ENCODE results near the gene SSBP3. TPM values are rescaled to one million over a fixed set of nuclear protein-coding genes. Genes with fewer than 3 reads are reported as not detected.

Gene SSBP3
- total and polyA plus RNA-seq, 2 donors from 2014 or later: 33.3 to 49.6 TPM

DNA sequence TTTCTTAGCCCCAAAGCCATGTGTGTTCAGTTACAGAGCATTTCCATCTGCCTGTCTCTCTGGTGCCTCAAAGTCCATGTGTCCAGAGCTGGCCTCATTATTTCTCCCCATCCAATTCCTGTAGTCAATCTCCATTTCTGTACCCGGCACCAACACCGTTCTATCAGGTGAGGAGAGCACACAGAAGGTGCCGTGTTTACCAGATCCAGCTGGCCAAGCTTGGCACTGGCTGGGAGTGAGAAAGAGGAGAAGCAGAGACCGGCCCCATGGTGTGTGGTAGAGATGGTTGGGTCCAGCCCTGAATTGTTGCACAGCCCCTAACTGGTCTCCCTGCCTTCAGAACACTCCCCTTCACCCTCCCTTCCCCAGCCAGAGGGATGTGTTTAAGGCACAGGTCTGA, 7.5 kb upstream of the SSBP3 start:
- H3K4me3 ChIP-seq (ENCODE audit: low read length in 3 of 3): no peak overlapping the region
- no peak for TF ChIP-seq CTCF (IDR thresholded peaks at IDR 0.05; ENCODE audit: borderline replicate concordance, extremely low read depth, insufficient read depth)
- H3K27me3 ChIP-seq (ENCODE audit: control insufficient read depth, insufficient read depth, low read length): no peaks in the 10 kb centered on the region
- H3K9me3 ChIP-seq (ENCODE audit: control insufficient read depth in 2 of 3, insufficient read depth in 1 of 3, low read length in 3 of 3): no peaks in the 10 kb centered on the region
- DNase-seq: no peak
- intact Hi-C loops (cut with DNase I): no loop called here
- peaks cover 0 to 13% (median 3%) of the 10 kb centered on the region in 3 donors for H3K4me1 ChIP-seq (ENCODE audit: control insufficient read depth in 2 of 3, insufficient read depth in 2 of 3, low read depth in 1 of 3, low read length in 3 of 3)
- H3K27ac ChIP-seq (ENCODE audit: low read depth in 2 of 2, low read length in 2 of 2): peak overlapping the region in 1 of 2 donors; percentile 49
- no peak for FAIRE-seq
- H3K36me3 ChIP-seq (ENCODE audit: control insufficient read depth in 2 of 3, insufficient read depth in 3 of 3, low read length in 3 of 3): no peaks in the 10 kb centered on the region
- no peak overlapping the region for H3K9ac ChIP-seq (ENCODE audit: low read length in 3 of 3)

- Histone ChIP-seq H3K4me3 (ENCODE audit: low read length in 3 of 3) (no peak overlapping the region), H3K27ac (ENCODE audit: low read depth in 2 of 2, low read length in 2 of 2) (peak overlapping the region in 1 of 2 donors; percentile 49), H3K27me3 (ENCODE audit: control insufficient read depth, insufficient read depth, low read length) (no peaks in the 10 kb centered on the region), H3K9me3 (ENCODE audit: control insufficient read depth in 2 of 3, insufficient read depth in 1 of 3, low read length in 3 of 3) (no peaks in the 10 kb centered on the region), H3K4me1 (ENCODE audit: control insufficient read depth in 2 of 3, insufficient read depth in 2 of 3, low read depth in 1 of 3, low read length in 3 of 3) (peaks cover under 1 to 17% (median 7%) of the 10 kb centered on the region in 3 donors), H3K36me3 (ENCODE audit: control insufficient read depth in 2 of 3, insufficient read depth in 3 of 3, low read length in 3 of 3) (no peaks in the 10 kb centered on the region), H3K9ac (ENCODE audit: low read length in 3 of 3) (no peak overlapping the region)
- FAIRE-seq (no peak), DNase-seq (peak; percentile 55 to 89 (median 56))
- no peak for TF ChIP-seq CTCF (IDR thresholded peaks at IDR 0.05; ENCODE audit: borderline replicate concordance, extremely low read depth, insufficient read depth)
- intact Hi-C loops (cut with DNase I): no loop called here
Observed at GRCh38 chr1:54413295-54413694, 7.1 kb upstream of the SSBP3 start.

DNA sequence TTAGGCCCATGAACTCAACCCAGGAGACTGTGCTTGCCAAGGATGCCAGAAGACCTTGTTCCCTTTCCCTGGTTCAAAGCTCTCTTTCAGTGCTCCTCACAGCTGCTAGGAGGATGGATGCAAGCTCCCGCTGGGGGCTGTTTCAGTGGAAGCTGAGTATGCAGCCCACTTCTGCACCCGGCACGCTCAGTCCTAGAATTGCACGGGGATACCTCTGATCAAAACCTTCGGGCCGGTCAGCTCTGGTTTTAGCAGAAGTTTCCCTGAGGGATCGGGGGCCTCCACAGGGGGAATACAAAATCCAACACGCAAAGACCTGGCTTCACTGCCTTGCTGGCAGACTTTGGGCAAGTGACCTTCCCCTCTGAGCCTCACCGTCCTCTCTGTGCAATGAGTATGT, 4.2 kb upstream of the SSBP3 start:
- DNase-seq (no peak), FAIRE-seq (no peak)
- no peak overlapping the region for H3K27ac ChIP-seq (ENCODE audit: low read depth in 2 of 2, low read length in 2 of 2)
- H3K9ac ChIP-seq (ENCODE audit: low read length in 3 of 3): no peak overlapping the region
- intact Hi-C loops (cut with DNase I): no loop called here
- no peak for TF ChIP-seq CTCF (IDR thresholded peaks at IDR 0.05; ENCODE audit: borderline replicate concordance, extremely low read depth, insufficient read depth)
- peaks cover 3 to 23% (median 14%) of the 10 kb centered on the region in 3 donors for H3K4me1 ChIP-seq (ENCODE audit: control insufficient read depth in 2 of 3, insufficient read depth in 2 of 3, low read depth in 1 of 3, low read length in 3 of 3)
- H3K4me3 ChIP-seq (ENCODE audit: low read length in 3 of 3): no peak overlapping the region
- no peaks in the 10 kb centered on the region for H3K27me3 ChIP-seq (ENCODE audit: control insufficient read depth, insufficient read depth, low read length)
- no peaks in the 10 kb centered on the region for H3K9me3 ChIP-seq (ENCODE audit: control insufficient read depth in 2 of 3, insufficient read depth in 1 of 3, low read length in 3 of 3)
- no peaks in the 10 kb centered on the region for H3K36me3 ChIP-seq (ENCODE audit: control insufficient read depth in 2 of 3, insufficient read depth in 3 of 3, low read length in 3 of 3)
